GM13977 (cell line): Measurements from ENCODE around the gene UQCR11.

Experiments used
- DNase-seq: peaks from one replicate; pipeline ENCODE4 v3.0.0; 2012; ENCODE audit warnings: low spot score
- CTCF ChIP-seq: IDR thresholded peaks from 2 replicates; pipeline ENCODE4 v1.5.1; 2012; ENCODE audit warnings: mild to moderate bottlenecking, control low read depth; ENCODE audit not compliant: insufficient read depth; ENCODE audit errors: extremely low read depth, missing control alignments
- in situ Hi-C: fragments of 300-500 bp; cut with MboI; formaldehyde crosslinking; loops from one replicate; pipeline ENCODE4 v1.12.0; 2022; ENCODE audit warnings: low sequenced_read_pairs, low pct_unique_long_range_greater_than_20kb, mixed read lengths, inconsistent platforms; ENCODE audit not compliant: unreplicated experiment

The UQCR11 gene

GRCh38 chr19:1560286-1560882 is 44.9 kb downstream of the UQCR11 start:
- TF ChIP-seq CTCF = no peak
- no peak for DNase-seq
- in situ Hi-C loops = no loop called here

- TF ChIP-seq CTCF = no peak
- in situ Hi-C loops = no loop called here
- DNase-seq = no peak
These were observed 46.7 kb downstream of the UQCR11 start for GRCh38 chr19:1558552-1558951.

- no peak for TF ChIP-seq CTCF
- in situ Hi-C loops = no loop called here
- no peak for DNase-seq
These were observed 48.7 kb downstream of the UQCR11 start for GRCh38 chr19:1556390-1557070.

- in situ Hi-C loops = no loop called here
- no peak for TF ChIP-seq CTCF
- DNase-seq = no peak
These were observed 49.5 kb downstream of the UQCR11 start for GRCh38 chr19:1555487-1556389.

GRCh38 chr19:1554968-1555367 is 50.3 kb downstream of the UQCR11 start:
- in situ Hi-C loops = no loop called here
- no peak for DNase-seq

More at GRCh38 chr19:1554968-1555367, 50.3 kb downstream of the UQCR11 start:
- TF ChIP-seq CTCF = no peak
